Jurkat, Clone E6-1 (cell line): ENCODE measurements around the gene ZNF254. TPM values are rescaled to one million over a fixed set of nuclear protein-coding genes. Genes with fewer than 3 reads are reported as not detected.
"Not testable (repeated sequence)": the region's sequence is repeated elsewhere in the genome, so short reads cannot be mapped to it uniquely, and the experiment has no call there.

Experiments
- DNase-seq: peaks from one replicate; pipeline ENCODE4 v3.0.0-alpha.2; 2011; ENCODE audit warnings: low read depth, low spot score
- H3K4me3 ChIP-seq: 2 replicates; pipeline ENCODE4 v1.5.1; 2011; ENCODE audit warnings: mild to moderate bottlenecking, low read length, control low read depth, moderate library complexity
- polyA plus RNA-seq: library from polyadenylated mRNA; unstranded; fragments of >200 nt; gene quantifications from one replicate; pipeline ENCODE4 v1.2.1, GENCODE V29; 2012; ENCODE audit warnings: missing spikeins; ENCODE audit not compliant: insufficient read length, insufficient read depth

ZNF254 gene
- polyA plus RNA-seq: 4.8 TPM

GRCh38 chr19:24086974-24087595 is at the start of gene ZNF254:
Gene ZNF254 (plus strand): TSS chr19:24087187. CDS start chr19:24087308, 121 bp downstream.
- DNase-seq: no peak
- H3K4me3 ChIP-seq: no peak within 1 kb of the TSS

- H3K4me3 ChIP-seq: no peak overlapping the region
- no peak for DNase-seq
Observed at GRCh38 chr19:24040621-24041020, 46.4 kb upstream of the ZNF254 start.

DNA sequence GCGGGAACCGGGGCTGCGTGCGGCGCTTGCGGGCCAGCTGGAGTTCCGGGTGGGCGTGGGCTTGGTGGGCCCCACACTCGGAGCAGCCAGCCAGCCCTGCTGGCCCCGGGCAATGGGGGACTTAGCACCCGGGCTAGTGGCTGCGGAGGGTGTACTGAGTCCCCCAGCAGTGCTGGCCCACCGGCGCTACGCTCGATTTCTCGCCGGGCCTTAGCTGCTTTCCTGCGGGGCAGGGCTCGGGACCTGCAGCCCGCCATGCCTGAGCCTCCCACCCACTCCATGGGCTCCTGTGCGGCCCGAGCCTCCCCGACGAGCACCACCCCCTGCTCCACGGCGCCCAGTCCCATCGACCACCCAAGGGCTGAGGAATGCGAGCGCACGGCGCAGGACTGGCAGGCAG is 45.7 kb upstream of the ZNF254 start:
- not testable (repeated sequence) for H3K4me3 ChIP-seq, DNase-seq

GRCh38 chr19:24046550-24046949 is 40.4 kb upstream of the ZNF254 start:
- no peak for DNase-seq
- no peak overlapping the region for H3K4me3 ChIP-seq

- DNase-seq: no peak
Observed at GRCh38 chr19:24048261-24048660, 38.7 kb upstream of the ZNF254 start.

GRCh38 chr19:24049537-24049936 is 37.5 kb upstream of the ZNF254 start:
- DNase-seq: no peak
- H3K4me3 ChIP-seq: no peak overlapping the region

More at GRCh38 chr19:24048261-24048660, 38.7 kb upstream of the ZNF254 start:
- no peak overlapping the region for H3K4me3 ChIP-seq

- no peak for DNase-seq
- H3K4me3 ChIP-seq: no peak overlapping the region
Observed at GRCh38 chr19:24051516-24051915, 35.5 kb upstream of the ZNF254 start.

DNA sequence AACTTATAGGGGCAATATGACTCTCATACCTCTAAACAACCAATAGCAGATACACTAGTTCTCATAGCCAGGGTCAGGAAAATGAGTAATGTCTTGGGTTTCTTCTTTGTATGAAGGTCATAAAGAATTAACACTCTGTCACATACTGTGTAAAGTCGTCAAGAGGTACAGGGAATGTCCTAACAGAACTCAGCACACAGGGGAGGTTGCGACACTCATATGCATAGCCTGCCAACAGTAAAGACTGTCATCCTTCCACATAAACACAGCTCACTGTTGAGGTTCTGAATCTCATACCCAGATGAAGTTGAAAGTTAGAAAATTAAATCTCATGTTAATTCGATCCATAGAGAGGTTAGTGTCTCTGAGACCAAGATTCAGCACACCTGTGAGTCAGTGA is 34.2 kb upstream of the ZNF254 start:
- no peak for DNase-seq

DNA sequence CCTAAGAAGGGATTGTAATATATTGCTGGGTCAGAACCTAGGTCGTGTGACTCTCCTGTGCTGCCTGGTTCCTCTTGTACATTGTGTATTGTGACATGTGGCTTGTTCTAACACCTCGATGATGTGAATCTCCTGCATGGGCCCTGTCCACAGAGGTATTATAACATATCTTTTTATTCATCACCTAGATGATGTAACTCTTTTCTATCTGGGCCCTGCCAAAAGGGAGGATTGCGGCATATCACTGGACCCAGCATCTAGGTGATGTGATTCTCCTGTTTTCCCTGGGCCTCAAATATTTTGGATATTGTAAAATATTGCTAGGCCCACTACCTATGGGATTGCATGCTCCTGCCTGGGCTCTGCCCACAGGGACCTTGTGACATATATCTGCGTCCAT is 33.4 kb upstream of the ZNF254 start:
- no peak for DNase-seq
- H3K4me3 ChIP-seq: no peak overlapping the region

More for the DNA sequence above, 34.2 kb upstream of the ZNF254 start:
- no peak overlapping the region for H3K4me3 ChIP-seq

- no peak overlapping the region for H3K4me3 ChIP-seq
- no peak for DNase-seq
Observed at GRCh38 chr19:24054044-24054935, 32.7 kb upstream of the ZNF254 start.

- DNase-seq: no peak
- no peak overlapping the region for H3K4me3 ChIP-seq
Observed at GRCh38 chr19:24055548-24055947, 31.4 kb upstream of the ZNF254 start.

DNA sequence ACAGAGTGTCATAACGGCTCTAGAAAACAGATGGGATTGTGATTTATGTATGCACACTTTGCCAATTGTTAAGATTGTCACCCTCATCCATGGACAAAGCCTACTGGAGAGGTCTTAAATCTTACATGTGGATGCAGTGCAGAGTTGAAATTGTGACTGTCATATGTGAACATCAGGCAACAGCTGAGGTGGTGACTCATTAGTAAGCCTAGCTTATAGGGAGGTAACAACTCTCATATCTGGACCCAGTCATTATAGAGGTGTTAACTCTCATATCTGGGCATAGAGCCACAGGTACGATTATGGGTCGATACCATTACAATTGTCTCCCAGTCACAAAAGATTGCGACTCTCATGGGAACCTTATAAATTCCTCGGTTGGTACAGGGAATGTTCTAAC is 29.8 kb upstream of the ZNF254 start:
- DNase-seq: no peak
- H3K4me3 ChIP-seq: no peak overlapping the region

DNA sequence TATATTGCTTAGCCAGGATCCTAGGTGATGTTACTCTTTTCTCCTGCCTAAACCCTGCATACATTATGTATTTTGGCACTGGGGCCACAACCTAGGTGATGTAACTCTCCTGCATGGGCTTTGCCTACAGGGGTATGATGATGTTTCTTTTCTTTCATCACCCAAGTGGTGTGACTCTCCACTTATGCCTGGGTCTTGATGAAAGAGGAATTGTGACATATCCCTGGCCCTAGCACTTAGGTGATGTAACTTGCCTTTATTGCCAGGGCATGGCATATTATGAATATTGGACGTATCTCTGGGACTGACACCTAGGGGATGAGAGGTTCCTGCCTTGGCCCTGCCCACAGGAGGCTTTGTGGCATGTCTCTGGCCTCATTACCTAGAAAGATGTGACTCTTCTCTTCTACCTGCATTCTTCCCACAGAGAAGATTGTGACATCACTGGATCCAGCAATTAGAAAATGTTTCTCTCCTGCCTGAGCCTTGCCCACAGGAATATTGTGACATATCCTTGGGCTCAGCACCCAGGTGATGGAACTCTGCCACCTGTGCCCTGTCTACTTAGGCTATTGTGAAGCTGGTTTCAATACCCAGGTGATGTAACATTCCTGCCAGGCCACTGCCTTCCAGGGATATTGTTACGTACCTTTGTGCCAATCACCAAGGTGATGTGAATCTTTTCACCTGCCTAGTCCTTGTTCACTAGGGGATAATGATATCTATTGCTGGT is 27.3 kb upstream of the ZNF254 start:
- DNase-seq: no peak
- no peak overlapping the region for H3K4me3 ChIP-seq

DNA sequence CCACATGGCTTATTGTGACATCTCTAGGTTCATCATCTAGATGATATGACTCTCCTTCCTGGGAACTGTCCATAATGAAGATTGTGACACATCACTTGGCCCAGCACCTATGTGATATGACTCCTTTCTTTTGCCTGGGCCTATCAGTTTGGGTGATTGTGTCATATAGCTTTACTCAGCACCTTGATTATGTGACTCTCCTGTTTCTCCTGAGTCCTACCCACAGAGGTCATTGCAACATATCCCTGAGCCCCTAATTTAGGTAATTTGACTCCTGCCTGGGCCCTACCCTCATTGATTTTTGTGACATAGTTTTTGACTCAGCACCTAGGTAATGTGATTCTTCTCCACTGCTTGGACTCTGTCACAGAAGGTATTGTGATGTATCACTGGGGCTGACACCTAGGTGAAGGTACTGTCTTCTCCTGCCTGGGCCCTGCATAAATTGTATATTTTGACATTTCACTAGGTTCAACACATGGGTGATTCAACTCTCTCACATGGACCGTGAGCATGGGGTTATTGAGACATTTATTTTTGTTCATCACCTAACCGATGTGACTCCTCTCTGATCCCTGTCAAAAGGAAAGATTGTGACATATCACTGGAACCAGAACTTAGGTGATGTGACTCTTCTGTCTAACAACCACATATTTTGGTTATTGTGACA is 26.2 kb upstream of the ZNF254 start:
- H3K4me3 ChIP-seq: no peak overlapping the region
- no peak for DNase-seq

- H3K4me3 ChIP-seq: no peak overlapping the region
- DNase-seq: no peak
Observed at GRCh38 chr19:24062190-24062589, 24.8 kb upstream of the ZNF254 start.

- no peak for DNase-seq
- H3K4me3 ChIP-seq: no peak overlapping the region
Observed at GRCh38 chr19:24063295-24063694, 23.7 kb upstream of the ZNF254 start.

DNA sequence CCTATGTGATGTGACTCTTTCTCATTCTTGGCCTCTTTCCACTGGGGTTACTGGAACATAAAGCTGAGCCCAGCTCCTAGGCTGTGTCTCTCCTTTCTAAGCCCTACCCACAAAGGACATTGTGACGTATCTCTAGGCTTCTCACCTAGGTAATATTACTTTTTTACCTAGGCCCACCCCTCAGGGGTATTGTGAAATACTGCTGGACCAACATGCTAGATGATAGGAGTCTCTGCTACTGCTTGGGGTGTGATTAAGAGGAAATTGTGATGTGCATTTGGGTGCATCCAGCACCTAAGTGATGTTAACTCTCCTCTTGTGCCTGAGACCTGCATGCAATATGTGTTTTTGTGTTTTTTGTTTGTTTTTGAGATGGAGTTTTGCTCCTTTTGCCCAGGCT is 22.8 kb upstream of the ZNF254 start:
- no peak for DNase-seq
- no peak overlapping the region for H3K4me3 ChIP-seq

DNA sequence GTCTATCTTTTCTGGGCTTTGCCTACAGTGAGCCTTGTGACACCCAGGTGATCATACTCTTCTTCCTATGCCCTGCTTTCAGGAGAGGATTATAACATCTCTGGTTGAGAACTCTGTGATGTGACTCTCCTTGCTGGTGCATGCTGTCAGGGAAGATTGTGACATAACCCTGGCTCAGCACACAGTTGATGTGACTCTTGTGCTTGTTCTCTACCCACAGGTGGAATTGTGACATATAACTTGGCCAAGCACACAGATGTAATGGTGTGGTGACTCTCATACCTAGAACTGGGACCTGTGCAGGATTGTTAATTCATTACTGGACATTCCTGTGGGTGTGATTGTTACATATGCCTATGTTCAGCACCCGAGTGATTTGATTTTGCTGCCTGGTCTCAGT is 21.7 kb upstream of the ZNF254 start:
- no peak for DNase-seq
- H3K4me3 ChIP-seq: no peak overlapping the region

- H3K4me3 ChIP-seq: no peak overlapping the region
- no peak for DNase-seq
Observed at GRCh38 chr19:24065865-24066604, 21.0 kb upstream of the ZNF254 start.
